Measurements from ENCODE around the gene SP9. TPM values are rescaled to one million over a fixed set of nuclear protein-coding genes. Genes with fewer than 3 reads are reported as not detected.

SP9 gene
- total and polyA plus RNA-seq, 10 of the 15 experiments (the other 5 are each of a cell fraction or from before 2014, with no cell fraction given) = not detected

DNA sequence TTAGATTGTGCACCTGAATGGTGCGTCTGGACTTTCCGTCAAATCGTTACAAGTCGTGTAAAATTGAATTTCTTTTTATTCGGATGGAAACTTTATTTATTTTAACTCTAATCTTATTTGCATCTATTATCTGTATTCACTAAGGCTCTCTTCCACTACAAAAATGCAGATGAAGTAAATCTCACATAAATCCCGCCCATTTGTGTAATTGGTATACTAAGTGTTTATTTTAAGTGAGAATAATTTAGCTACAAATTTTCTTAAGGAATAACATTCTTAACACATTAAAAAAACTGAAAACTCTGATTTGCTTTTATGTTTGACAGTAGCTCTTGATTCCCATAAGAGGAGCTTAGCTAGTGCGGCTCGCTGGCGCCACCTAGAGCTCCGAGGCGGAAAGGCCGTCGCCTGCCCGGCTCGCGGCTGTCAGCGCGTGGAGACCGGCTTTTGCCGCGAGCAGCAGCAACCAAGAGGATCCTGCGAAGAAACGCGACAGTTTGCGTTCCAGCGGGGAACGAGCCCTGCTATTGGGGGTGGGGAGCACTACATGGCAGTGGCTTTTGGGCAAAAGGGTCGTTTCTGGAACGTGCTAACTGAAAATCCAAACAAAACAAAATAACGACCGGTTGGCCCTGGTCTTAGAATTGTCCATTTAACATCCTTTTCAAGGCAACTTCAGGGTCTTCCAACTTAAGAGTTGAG, 6.7 kb downstream of the SP9 start (continued):
- TF ChIP-seq CBFB (IDR thresholded peaks at IDR 0.05; ENCODE audit: low read depth) (no peak), CEBPB (IDR thresholded peaks at IDR 0.05; ENCODE audit: borderline replicate concordance in 1 of 2, low read depth in 2 of 2, low read length in 2 of 2) (no peak)

DNA sequence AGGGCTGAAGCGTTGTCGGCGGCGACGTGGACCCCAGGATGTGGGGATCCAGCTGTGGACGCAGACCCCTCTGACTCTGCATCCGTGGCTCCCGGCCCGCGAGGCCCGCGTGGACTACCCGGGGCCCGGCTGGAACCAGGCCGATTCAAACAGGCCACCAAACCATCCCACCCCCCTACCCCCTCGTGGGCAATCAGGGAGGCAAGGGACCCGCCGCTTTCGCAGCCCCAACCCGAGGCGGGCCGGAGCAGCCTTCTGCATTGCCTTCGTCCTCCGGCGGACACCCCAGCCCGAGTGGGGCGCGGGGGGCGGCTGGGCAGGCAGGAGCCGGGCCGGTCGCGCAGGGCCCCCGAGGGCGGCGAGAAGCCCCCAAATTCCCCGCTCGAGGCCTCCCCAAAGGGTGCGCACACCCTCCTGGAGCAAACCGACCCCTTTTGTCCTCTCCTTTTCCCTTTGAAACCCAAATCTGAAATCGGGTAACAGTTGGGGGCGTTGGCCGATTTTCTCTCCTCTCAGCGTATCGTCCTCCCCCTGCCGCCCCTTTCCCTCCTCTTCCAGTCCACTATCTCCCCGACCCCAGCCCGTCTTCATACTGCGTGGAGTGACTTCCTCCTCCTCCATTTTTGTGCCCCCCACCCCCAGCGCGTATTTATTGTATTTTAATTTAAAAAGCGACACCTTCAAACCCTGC, 7.4 kb downstream of the SP9 start:
- ChIA-PET SMC1A (ENCODE audit: uncharacterized antibody, unreplicated experiment) (interaction anchor here (0.6 to 2.1 kb wide), 21 partner anchors 8 to 1313 kb away, joined by 3 to 19 read pairs (median 4); no protein-coding TSS in a partner anchor), RAD21 (ENCODE audit: unreplicated experiment) (interaction anchor here (0.9 to 2.2 kb wide), 23 partner anchors 8 to 1315 kb away, joined by 3 to 45 read pairs (median 5); partner anchors contain the start of gene OLA1), CTCF (interaction anchor here (0.6 to 3.8 kb wide), 50 partner anchors 9 to 1373 kb away, joined by 3 to 82 read pairs (median 4); partner anchors contain the start of genes OLA1 and SCRN3), POLR2A (interaction anchor here (0.6 kb wide), 1 partner anchor 257 kb away, joined by 3 read pairs; no protein-coding TSS in a partner anchor)
- peaks cover 10 to 40% of the 10 kb centered on the region in 2 experiments for H3K27me3 ChIP-seq (replicated peaks in 1 of 2; ENCODE audit: control insufficient read depth in 2 of 2, insufficient read depth in 2 of 2, low read length in 1 of 2)
- no peak overlapping the region for H3K27ac ChIP-seq (ENCODE audit: control insufficient read depth, insufficient read depth)
- in situ Hi-C loops (cut with MboI) (loop anchor here (5.0 kb wide), 2 partner anchors 185 to 940 kb away; no protein-coding TSS in a partner anchor), intact Hi-C loops (cut with micrococcal nuclease; ENCODE audit: unreplicated experiment) (loop anchor here (1.0 to 10.0 kb wide), 7 partner anchors 184 to 1315 kb away; no protein-coding TSS in a partner anchor)
- peaks cover 2% of the 10 kb centered on the region; the same call in 1 of the 2 replicates for H4K20me1 ChIP-seq (ENCODE audit: control insufficient read depth, insufficient read depth)
- 19% methylated on average over 35 of the region's 52 CpGs for WGBS (ENCODE audit: insufficient coverage, insufficient replicate concordance, low lambda C conversion rate, missing lambda C conversion rate)
- H3K4me1 ChIP-seq (ENCODE audit: control insufficient read depth, insufficient read depth, low read length) = peaks cover 15% of the 10 kb centered on the region
- DNase-seq (ENCODE audit: low read depth, low spot score) (no peak), ATAC-seq (peak; percentile 10), FAIRE-seq (no peak)
- H3K9ac ChIP-seq (ENCODE audit: control insufficient read depth, insufficient read depth, low read length) = no peak overlapping the region
- no TSS peak for BruUV-seq (replicated peaks)
- TF ChIP-seq SMARCA5 (IDR thresholded peaks at IDR 0.05) (no peak), EZH2 (IDR thresholded peaks at IDR 0.05; ENCODE audit: borderline replicate concordance, control insufficient read depth, low read depth, low read length) (0 out of 2 replicates have a peak, but pooled peaks have one; percentile 4)
- peak overlapping the region; percentile 92 for H3K4me2 ChIP-seq (ENCODE audit: control insufficient read depth, insufficient read depth)
- no peaks in the 10 kb centered on the region for H3K79me2 ChIP-seq (ENCODE audit: control insufficient read depth, insufficient read depth, low read length)
- H3K36me3 ChIP-seq (ENCODE audit: control insufficient read depth in 2 of 2, insufficient read depth in 2 of 2, low read length in 1 of 2) = no peaks in the 10 kb centered on the region
- H3K4me3 ChIP-seq = peak overlapping the region; percentile 32; the same call in 1 of the 2 replicates
- H3K9me3 ChIP-seq (replicated peaks; ENCODE audit: control insufficient read depth, insufficient read depth, low read length) = no peaks in the 10 kb centered on the region
- peak overlapping the region; percentile 31; the same call in 1 of the 2 replicates for H2AFZ ChIP-seq (ENCODE audit: control insufficient read depth, low read depth, low read length)

All from GM12878 (cell line).